ENCODE measurements around the gene C2CD3. TPM values are rescaled to one million over a fixed set of nuclear protein-coding genes. Genes with fewer than 3 reads are reported as not detected.

The C2CD3 gene
- total and polyA plus RNA-seq, 9 of the 15 experiments (the other 6 are each of a cell fraction or from before 2014, with no cell fraction given), result 4.4 to 20.2 (median 15.4) TPM

GRCh38 chr11:74092425-74092824, 78.4 kb downstream of the C2CD3 start (continued):
- TF ChIP-seq CBFA2T2 (conservative IDR thresholded peaks at IDR 0.05) (peak; percentile 76), PHTF2 (CRISPR knock-in tag; IDR thresholded peaks at IDR 0.05) (no peak), NUFIP1 (IDR thresholded peaks at IDR 0.05; ENCODE audit: partially characterized antibody) (no peak), PBX2 (CRISPR knock-in tag; IDR thresholded peaks at IDR 0.05; ENCODE audit: low read depth) (no peak), PBX2 (tag; conservative IDR thresholded peaks at IDR 0.05; ENCODE audit: low read depth) (peak; percentile 45), SMARCC2 (IDR thresholded peaks at IDR 0.05; ENCODE audit: low read depth) (no peak), IFI16 (CRISPR knock-in tag; IDR thresholded peaks at IDR 0.05) (no peak), E2F3 (CRISPR knock-in tag; IDR thresholded peaks at IDR 0.05) (no peak), NR4A1 (CRISPR knock-in tag; IDR thresholded peaks at IDR 0.05) (no peak), NR4A1 (tag; IDR thresholded peaks at IDR 0.05) (no peak), ZNF140 (CRISPR knock-in tag; IDR thresholded peaks at IDR 0.05) (no peak), NRF1 (conservative IDR thresholded peaks at IDR 0.05 in 1 of 2, IDR thresholded peaks at IDR 0.05 in 1 of 2) (no peak), FUS (optimal IDR thresholded peaks at IDR 0.05; ENCODE audit: low read depth, low read length) (no peak), ZNF778 (CRISPR knock-in tag; IDR thresholded peaks at IDR 0.05) (no peak), FOXK1 (CRISPR knock-in tag; IDR thresholded peaks at IDR 0.05; ENCODE audit: borderline replicate concordance) (no peak), ZNF449 (CRISPR knock-in tag; IDR thresholded peaks at IDR 0.05) (no peak), IRF1 (CRISPR knock-in tag; IDR thresholded peaks at IDR 0.05; ENCODE audit: borderline replicate concordance) (no peak), MNT (conservative IDR thresholded peaks at IDR 0.05) (no peak), ELK3 (CRISPR knock-in tag; IDR thresholded peaks at IDR 0.05) (no peak), MAFK (IDR thresholded peaks at IDR 0.05; ENCODE audit: low read length) (no peak), HMG20B (CRISPR knock-in tag; IDR thresholded peaks at IDR 0.05) (no peak), POU5F1 (IDR thresholded peaks at IDR 0.05; ENCODE audit: borderline replicate concordance, low read depth, low read length, partially characterized antibody) (no peak)
